Fibroblast of skin of right biceps (primary cell): ENCODE measurements around the gene THSD1.
"Not testable (repeated sequence)": the region's sequence is repeated elsewhere in the genome, so short reads cannot be mapped to it uniquely, and the experiment has no call there.

ENCODE experiments used
- DNase-seq: peaks from one replicate; pipeline ENCODE4 v3.0.0-alpha.2; 2013

Gene THSD1

DNA sequence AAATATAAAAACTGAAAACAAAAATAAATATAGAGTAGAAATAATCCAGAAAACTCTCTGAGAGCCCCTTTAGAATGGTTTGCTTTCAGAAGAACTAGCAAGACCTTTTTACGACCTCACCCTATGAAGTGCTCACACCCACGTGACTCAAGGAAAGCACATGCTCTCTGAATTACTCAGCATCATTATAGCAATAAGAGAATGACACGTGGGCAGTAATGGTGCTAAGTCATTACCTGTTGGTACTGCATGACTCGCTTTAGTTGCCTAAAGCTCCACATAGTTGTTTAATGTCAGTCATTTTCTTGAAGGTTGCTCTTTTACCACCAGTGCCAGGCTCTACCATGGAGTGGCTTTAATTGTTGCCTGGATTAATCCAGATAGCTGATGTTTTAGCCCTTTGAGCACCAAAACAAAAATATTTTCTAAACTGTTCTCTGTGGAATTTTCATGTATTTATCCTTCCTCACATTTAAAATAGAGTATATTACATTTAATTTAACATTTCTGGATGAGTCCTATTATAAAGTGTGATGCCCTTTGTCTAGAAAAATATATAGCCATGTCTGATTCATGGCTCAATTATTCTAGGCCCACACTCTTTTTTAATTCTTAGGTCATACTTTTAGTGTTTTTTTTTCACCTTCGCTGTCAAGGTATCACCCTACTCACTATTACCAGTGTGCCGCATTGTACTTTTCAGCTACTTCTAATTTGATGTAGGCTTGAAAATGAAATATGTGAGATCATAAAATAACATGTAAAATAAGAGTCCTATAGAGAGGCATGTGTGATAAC is 56.8 kb downstream of the THSD1 start:
- DNase-seq = peak; percentile 91

DNA sequence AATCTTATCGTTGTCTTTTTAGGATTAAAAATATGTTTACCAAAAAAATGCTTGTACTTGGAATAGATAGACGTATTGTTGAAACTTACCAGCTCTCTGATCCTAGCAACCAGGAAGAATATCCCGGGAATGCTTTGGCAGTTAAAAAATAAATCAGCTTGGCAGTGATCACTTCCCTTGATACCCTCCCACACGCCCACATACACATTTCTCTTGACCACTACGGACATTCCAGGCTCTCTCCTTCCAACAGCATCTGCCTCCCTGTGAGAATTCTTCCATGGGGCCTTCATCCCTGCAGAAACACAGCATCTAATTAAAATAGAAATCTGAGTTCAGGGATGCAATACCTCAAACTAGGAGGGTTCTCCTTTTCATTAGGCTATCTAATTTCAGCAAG is 57.9 kb downstream of the THSD1 start:
- peak; percentile 88 for DNase-seq

DNA sequence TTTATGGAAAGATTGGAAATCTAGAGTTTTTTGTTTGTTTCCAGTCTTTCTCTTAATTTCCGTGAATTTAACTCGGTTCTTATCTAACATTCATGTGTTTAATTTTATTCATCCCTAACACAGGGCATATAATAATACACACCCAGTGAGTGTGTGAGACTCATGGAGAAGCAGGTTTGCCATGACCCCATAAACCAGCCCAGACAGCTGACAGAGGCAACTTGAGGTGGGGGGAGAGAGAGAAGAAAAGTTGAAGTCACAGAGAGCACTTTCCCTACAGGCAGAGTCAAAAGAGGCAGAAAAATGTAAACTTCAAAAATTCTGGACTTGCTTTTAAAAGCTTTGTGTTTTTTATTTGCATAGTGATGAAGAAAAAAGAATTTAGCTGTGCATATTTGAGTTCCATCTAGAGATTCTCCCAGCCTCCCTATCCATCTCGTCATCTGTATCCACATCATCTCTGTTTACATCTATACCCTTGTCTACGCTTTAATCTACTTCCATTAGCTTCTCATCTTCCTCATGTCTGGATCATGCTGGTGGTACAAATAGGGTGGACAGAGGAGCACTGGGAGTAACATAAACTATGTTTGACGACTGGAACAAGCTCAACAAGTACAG is 60.2 kb downstream of the THSD1 start:
- no peak for DNase-seq

DNA sequence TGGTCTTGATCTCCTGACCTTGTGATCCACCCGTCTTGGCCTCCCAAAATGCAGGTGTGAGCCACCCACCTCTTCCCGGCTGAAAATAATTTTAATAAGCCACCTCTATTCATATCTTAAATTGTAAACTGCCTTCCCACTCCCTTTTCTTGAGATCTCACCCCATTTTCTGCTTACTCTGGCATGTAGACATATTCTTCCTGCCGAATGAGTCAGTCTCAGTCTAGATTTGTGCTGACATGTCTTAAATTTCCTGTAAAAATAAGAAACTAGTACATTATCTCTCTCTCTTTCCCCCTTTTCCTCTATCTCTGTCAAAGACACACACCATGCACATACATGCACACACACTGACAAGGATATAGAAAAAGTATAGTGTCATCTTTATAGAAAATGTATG is 60.9 kb downstream of the THSD1 start:
- DNase-seq = peak; percentile 39

DNA sequence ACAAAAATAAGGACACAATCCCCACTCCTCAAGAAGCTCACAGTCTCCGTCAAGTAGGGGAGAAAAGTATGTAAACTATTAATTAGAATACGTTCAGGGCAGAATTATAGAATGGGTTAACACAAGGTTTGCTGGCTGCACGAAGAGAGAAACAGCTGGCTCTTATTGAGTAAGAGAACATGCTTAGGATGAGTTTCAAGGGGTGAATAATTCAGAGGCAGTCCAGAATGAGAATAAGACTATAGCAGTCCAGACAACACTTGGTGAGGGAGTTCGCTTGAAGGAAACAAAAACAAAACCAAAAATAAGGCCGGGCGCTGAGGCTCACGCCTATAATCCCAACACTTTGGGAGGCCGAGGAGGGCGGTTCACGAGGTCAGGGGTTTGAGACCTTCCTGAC is 61.9 kb downstream of the THSD1 start:
- no peak for DNase-seq

DNA sequence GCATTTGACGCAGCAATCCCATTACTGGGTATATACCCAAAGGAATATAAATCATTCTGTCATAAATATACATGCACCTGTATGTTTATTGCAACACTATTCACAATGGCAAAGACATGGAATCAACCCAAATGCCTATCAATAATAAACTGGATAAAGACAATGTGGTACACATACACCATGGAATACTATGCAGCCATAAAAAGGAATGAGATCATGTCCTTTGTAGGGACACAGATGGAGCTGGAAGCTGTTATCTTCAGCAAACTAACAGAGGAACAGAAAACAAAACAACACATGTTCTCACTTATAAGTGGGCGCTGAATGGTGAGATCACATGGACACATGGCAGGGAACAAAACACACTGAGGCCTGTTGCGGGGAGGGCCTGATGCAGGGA is 63.8 kb downstream of the THSD1 start:
- DNase-seq = not testable (repeated sequence)

- not testable (repeated sequence) for DNase-seq
These were observed 68.0 kb downstream of the THSD1 start for GRCh38 chr13:52337828-52338455.

- not testable (repeated sequence) for DNase-seq
These were observed 71.9 kb downstream of the THSD1 start for GRCh38 chr13:52334107-52334506.

DNA sequence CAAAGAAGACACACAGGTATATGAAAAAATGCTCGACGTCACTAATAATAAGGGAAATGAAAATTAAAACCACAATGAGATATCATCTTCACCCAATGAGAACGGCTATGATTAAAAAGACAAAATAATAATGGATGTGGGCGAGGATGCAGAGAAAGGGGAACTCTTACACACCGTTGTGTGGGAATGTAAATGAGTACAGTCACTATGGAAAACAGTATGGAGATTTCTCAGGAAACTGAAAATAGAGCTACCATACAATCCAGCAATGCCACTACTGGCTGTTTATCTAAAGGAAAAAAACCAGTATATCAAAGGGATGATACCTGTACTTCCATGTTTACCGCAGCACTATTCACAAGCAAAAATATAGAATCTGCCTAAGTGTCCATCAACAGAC is 74.1 kb downstream of the THSD1 start:
- not testable (repeated sequence) for DNase-seq
